ENCODE measurements around the gene PPP4R2.

The PPP4R2 gene

GRCh38 chr3:73110530-73110929, 113.9 kb downstream of the PPP4R2 start:
- ATAC-seq = no peak

GRCh38 chr3:73114711-73115110, 118.1 kb downstream of the PPP4R2 start:
- no peak for TF ChIP-seq ARNTL (CRISPR knock-in tag; IDR thresholded peaks at IDR 0.05; ENCODE audit: borderline replicate concordance, low read depth)
- TF ChIP-seq BACH2 (CRISPR knock-in tag; IDR thresholded peaks at IDR 0.05; ENCODE audit: borderline replicate concordance) = no peak
- TF ChIP-seq TSHZ2 (CRISPR knock-in tag; IDR thresholded peaks at IDR 0.05) = no peak
- no peak for TF ChIP-seq ESRRG (CRISPR knock-in tag; IDR thresholded peaks at IDR 0.05)
- no peak for TF ChIP-seq ZNF565 (CRISPR knock-in tag; conservative IDR thresholded peaks at IDR 0.05; ENCODE audit: low read depth)
- TF ChIP-seq POU6F1 (CRISPR knock-in tag; IDR thresholded peaks at IDR 0.05; ENCODE audit: borderline replicate concordance, low read depth) = no peak
- no peak for TF ChIP-seq PATZ1 (CRISPR knock-in tag; IDR thresholded peaks at IDR 0.05; ENCODE audit: borderline replicate concordance)

More at GRCh38 chr3:73110530-73110929, 113.9 kb downstream of the PPP4R2 start:
- TF ChIP-seq TOX (CRISPR knock-in tag; IDR thresholded peaks at IDR 0.05; ENCODE audit: borderline replicate concordance) = no peak

GRCh38 chr3:73115806-73116205, 119.2 kb downstream of the PPP4R2 start:
- no peak for TF ChIP-seq ZNF565 (CRISPR knock-in tag; conservative IDR thresholded peaks at IDR 0.05; ENCODE audit: low read depth)
- no peak for TF ChIP-seq ZNF70 (CRISPR knock-in tag; IDR thresholded peaks at IDR 0.05)
- TF ChIP-seq ZC3H10 (CRISPR knock-in tag; IDR thresholded peaks at IDR 0.05) = no peak
- no peak for TF ChIP-seq GLIS3 (CRISPR knock-in tag; IDR thresholded peaks at IDR 0.05)
- no peak for TF ChIP-seq SNAI2 (CRISPR knock-in tag; IDR thresholded peaks at IDR 0.05)
- no peak for TF ChIP-seq ISL1 (CRISPR knock-in tag; IDR thresholded peaks at IDR 0.05)
- TF ChIP-seq POU6F1 (CRISPR knock-in tag; IDR thresholded peaks at IDR 0.05; ENCODE audit: borderline replicate concordance, low read depth) = no peak
- no peak for TF ChIP-seq ESRRG (CRISPR knock-in tag; IDR thresholded peaks at IDR 0.05)
- no peak for TF ChIP-seq TOX (CRISPR knock-in tag; IDR thresholded peaks at IDR 0.05; ENCODE audit: borderline replicate concordance)
- TF ChIP-seq ARNTL (CRISPR knock-in tag; IDR thresholded peaks at IDR 0.05; ENCODE audit: borderline replicate concordance, low read depth) = no peak
- no peak for TF ChIP-seq ZNF8 (CRISPR knock-in tag; IDR thresholded peaks at IDR 0.05)
- TF ChIP-seq BACH2 (CRISPR knock-in tag; IDR thresholded peaks at IDR 0.05; ENCODE audit: borderline replicate concordance) = no peak
- no peak for TF ChIP-seq ZFP30 (CRISPR knock-in tag; IDR thresholded peaks at IDR 0.05)
- no peak for TF ChIP-seq PPARA (CRISPR knock-in tag; IDR thresholded peaks at IDR 0.05; ENCODE audit: borderline replicate concordance)
- no peak for TF ChIP-seq ZFP3 (CRISPR knock-in tag; IDR thresholded peaks at IDR 0.05)
- no peak for TF ChIP-seq CREB5 (CRISPR knock-in tag; IDR thresholded peaks at IDR 0.05; ENCODE audit: low read depth)
- no peak for TF ChIP-seq TCF4 (CRISPR knock-in tag; IDR thresholded peaks at IDR 0.05; ENCODE audit: borderline replicate concordance)
- no peak for TF ChIP-seq CSRNP3 (CRISPR knock-in tag; IDR thresholded peaks at IDR 0.05)
- TF ChIP-seq RARB (CRISPR knock-in tag; IDR thresholded peaks at IDR 0.05) = no peak
- ATAC-seq = no peak

More at GRCh38 chr3:73114711-73115110, 118.1 kb downstream of the PPP4R2 start:
- no peak for ATAC-seq

Measured in SK-N-SH treated with all-trans-retinoic acid at 6 μM for 48 hours (cell line).